SK-N-SH (cell line): ENCODE data around the gene MEGF10. TPM values are rescaled to one million over a fixed set of nuclear protein-coding genes. Genes with fewer than 3 reads are reported as not detected.

Experiments used
- CTCF ChIA-PET: fragments of 300-600, 350-600 bp; formaldehyde crosslinking; extraction: SDS; loops from one replicate; lab custom pipeline; 2021; lab: Yijun Ruan, JAX
- POLR2A ChIA-PET: fragments of 350-600 bp; sonication (Branson Sonifier 250); formaldehyde crosslinking; extraction: SDS; loops from one replicate; lab custom pipeline; 2020; ENCODE audit warnings: antibody characterized with exemption, inconsistent platforms; lab: Yijun Ruan, JAX
- DNase-seq: peaks from one replicate; pipeline ENCODE4 v3.0.0; 2012
- H2AFZ ChIP-seq: fragments of 200-600 bp; sonication (generic); 2 replicates; pipeline ENCODE4 v1.8.1; 2016; ENCODE audit warnings: antibody characterized with exemption, mild to moderate bottlenecking, low read depth
- H3F3A ChIP-seq: fragments of 200-600 bp; sonication (generic); replicated peaks from 2 replicates; pipeline ENCODE3; 2016; ENCODE audit warnings: antibody characterized with exemption, mild to moderate bottlenecking; ENCODE audit not compliant: insufficient read depth
- H3K27ac ChIP-seq, 2 experiments: fragments of 200-500 bp in 1 of 2; fragments of 200-600 bp in 1 of 2; sonication (Bioruptor generic) in 1 of 2; sonication (generic), shearing (Covaris generic) in 1 of 2; 2 replicates each; pipeline versions ENCODE4 v1.5.1 to v1.6.1; 2014 to 2016; ENCODE audit warnings: low read depth in 2 of 2, inconsistent platforms in 1 of 2, low read length in 1 of 2, mild to moderate bottlenecking in 1 of 2, mixed read lengths in 1 of 2
- H3K27me3 ChIP-seq: fragments of 200-600 bp; sonication (generic), shearing (Covaris generic); 2 replicates; pipeline ENCODE4 v1.6.1; 2016; ENCODE audit warnings: mixed run types; ENCODE audit not compliant: insufficient read depth
- H3K36me3 ChIP-seq, 2 experiments: fragments of 200-500 bp in 1 of 2; fragments of 200-600 bp in 1 of 2; sonication (Bioruptor generic) in 1 of 2; sonication (generic) in 1 of 2; replicated peaks in 1 of 2; 2 replicates each; pipeline versions ENCODE3 to v1.5.1; 2014 to 2016; ENCODE audit warnings: low read length in 1 of 2, mild to moderate bottlenecking in 1 of 2; ENCODE audit not compliant: insufficient read depth in 2 of 2, control insufficient read depth in 1 of 2
- H3K4me1 ChIP-seq, 2 experiments: fragments of 200-500 bp in 1 of 2; fragments of 200-600 bp in 1 of 2; sonication (Bioruptor generic) in 1 of 2; sonication (generic), shearing (Covaris generic) in 1 of 2; 2 replicates each; pipeline versions ENCODE4 v1.5.1 to v1.6.1; 2014 to 2016; ENCODE audit warnings: low read depth in 1 of 2, low read length in 1 of 2, mixed run types in 1 of 2; ENCODE audit not compliant: insufficient read depth in 2 of 2, control insufficient read depth in 1 of 2
- H3K4me2 ChIP-seq: fragments of 200-600 bp; sonication (generic), shearing (Covaris generic); 2 replicates; pipeline ENCODE4 v1.6.1; 2017; ENCODE audit warnings: mixed run types
- H3K4me3 ChIP-seq, 2 experiments: fragments of 200-500 bp in 1 of 2; fragments of 200-600 bp in 1 of 2; sonication (Bioruptor generic) in 1 of 2; sonication (generic), shearing (Covaris generic) in 1 of 2; 2 replicates each; pipeline versions ENCODE4 v1.5.1 to v1.8.1; 2014 to 2016; ENCODE audit warnings: low read depth in 2 of 2, inconsistent platforms in 1 of 2, low read length in 1 of 2, mild to moderate bottlenecking in 1 of 2, mixed read lengths in 1 of 2, moderate library complexity in 1 of 2
- H3K79me2 ChIP-seq: fragments of 200-600 bp; sonication (generic); 2 replicates; pipeline ENCODE4 v1.8.1; 2017; ENCODE audit warnings: mild to moderate bottlenecking; ENCODE audit not compliant: insufficient read depth
- H3K9ac ChIP-seq: fragments of 200-600 bp; sonication (generic); 2 replicates; pipeline ENCODE4 v1.6.1; 2017; ENCODE audit warnings: mixed run types
- H3K9me2 ChIP-seq: fragments of 200-600 bp; sonication (generic); 2 replicates; pipeline ENCODE4 v1.6.1; 2017; ENCODE audit warnings: mixed run types
- H3K9me3 ChIP-seq: fragments of 200-600 bp; sonication (generic); 2 replicates; pipeline ENCODE4 v1.6.1; 2017; ENCODE audit warnings: mixed run types, mild to moderate bottlenecking, moderate library complexity
- H4K20me1 ChIP-seq: fragments of 200-600 bp; sonication (generic); 2 replicates; pipeline ENCODE4 v1.6.1; 2017; ENCODE audit warnings: mild to moderate bottlenecking, mixed run types; ENCODE audit not compliant: insufficient read depth
- EP300 ChIP-seq, 2 experiments: IDR thresholded peaks; 2 replicates each; pipeline versions ENCODE4 v1.4.0 to v1.6.1; 2012; ENCODE audit warnings: borderline replicate concordance in 1 of 2, low read depth in 1 of 2, low read length in 1 of 2
- FOSL2 ChIP-seq: IDR thresholded peaks from 2 replicates; pipeline ENCODE4 v1.4.0; 2012; ENCODE audit warnings: low read depth, mild to moderate bottlenecking, moderate library complexity, borderline replicate concordance
- FOXJ3 ChIP-seq: sonication (generic); formaldehyde crosslinking; IDR thresholded peaks from 2 replicates; pipeline ENCODE4 v1.5.1; 2020; ENCODE audit warnings: mild to moderate bottlenecking, missing genetic modification reagents
- GATA2 ChIP-seq: sonication (generic); formaldehyde crosslinking; IDR thresholded peaks from 2 replicates; pipeline ENCODE4 v1.5.0; 2020; ENCODE audit warnings: mild to moderate bottlenecking, missing genetic modification reagents
- JUND ChIP-seq: IDR thresholded peaks from 2 replicates; pipeline ENCODE4 v1.4.0; 2012
- MXI1 ChIP-seq: IDR thresholded peaks from 2 replicates; pipeline ENCODE4 v1.6.1; 2012; ENCODE audit warnings: mild to moderate bottlenecking, low read depth, low read length, improper control_type of control experiment
- RCOR1 ChIP-seq: fragments of 150-350 bp; IDR thresholded peaks from 2 replicates; pipeline ENCODE4 v1.6.1; 2017; ENCODE audit warnings: antibody characterized with exemption, low read length
- RFX5 ChIP-seq: IDR thresholded peaks from 2 replicates; pipeline ENCODE4 v1.6.1; 2012; ENCODE audit warnings: mild to moderate bottlenecking, improper control_type of control experiment, low read length
- TCF12 ChIP-seq: IDR thresholded peaks from 2 replicates; pipeline ENCODE4 v1.4.0; 2012
- TEAD4 ChIP-seq: IDR thresholded peaks from 2 replicates; pipeline ENCODE4 v1.4.0; 2012; ENCODE audit warnings: mild to moderate bottlenecking, borderline replicate concordance; ENCODE audit not compliant: insufficient read depth
- WGBS: methylation state at CpG from one replicate; pipeline ENCODE4 v1.1.6; 2017; ENCODE audit warnings: low lambda C conversion rate; 5-methylcytosine and 5-hydroxymethylcytosine counted together
- polyA plus RNA-seq, 3 experiments: library from polyadenylated mRNA; depleted of rRNA; stranded (reverse); fragments of >200 nt; gene quantifications; 2 replicates each; pipeline ENCODE4 v1.2.3, GENCODE V29; 2012
- TF ChIP-seq, protein P1 (sequence below): IDR thresholded peaks from 2 replicates; pipeline ENCODE4 v1.4.0; 2012; ENCODE audit warnings: low read depth, borderline replicate concordance
- TF ChIP-seq, protein P2 (sequence below): fragments of 150-350 bp; IDR thresholded peaks from 2 replicates; pipeline ENCODE4 v1.6.1; 2017; ENCODE audit warnings: antibody characterized with exemption, low read length, low read depth, borderline replicate concordance
- TF ChIP-seq, protein P3 (sequence below): IDR thresholded peaks from 2 replicates; pipeline ENCODE4 v1.4.0; 2012; ENCODE audit warnings: low read depth
- TF ChIP-seq, protein P4 (sequence below): fragments of 200-600 bp; sonication (generic); IDR thresholded peaks from 2 replicates; pipeline ENCODE4 v1.6.1; 2017; ENCODE audit warnings: antibody characterized with exemption, mild to moderate bottlenecking, moderate library complexity

The MEGF10 gene
- polyA plus RNA-seq, 1 of the 3 experiments (the other 2 are of a cell fraction) = 1.1 TPM

DNA sequence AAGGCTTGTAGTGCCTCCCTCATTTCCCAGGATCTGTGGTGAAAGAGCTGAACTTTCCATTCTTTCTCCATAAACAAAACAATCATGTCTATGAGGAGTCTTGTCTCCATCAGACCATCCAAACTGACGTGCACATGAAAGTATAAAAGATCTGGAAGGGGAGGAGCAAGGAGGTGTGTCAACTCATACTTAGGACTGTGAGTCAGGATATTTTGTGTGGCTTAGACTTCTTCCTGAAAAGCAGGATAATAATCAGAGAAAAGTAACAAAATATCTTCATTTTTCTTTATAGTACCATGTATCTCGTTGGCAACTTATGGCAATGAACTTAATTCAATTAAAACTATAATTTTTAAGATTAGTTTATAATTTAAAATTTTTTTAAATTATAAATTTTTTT, 130.9 kb downstream of the MEGF10 start (continued):
- TF ChIP-seq MXI1 (no peak), FOXJ3 (CRISPR knock-in tag) (no peak)

DNA sequence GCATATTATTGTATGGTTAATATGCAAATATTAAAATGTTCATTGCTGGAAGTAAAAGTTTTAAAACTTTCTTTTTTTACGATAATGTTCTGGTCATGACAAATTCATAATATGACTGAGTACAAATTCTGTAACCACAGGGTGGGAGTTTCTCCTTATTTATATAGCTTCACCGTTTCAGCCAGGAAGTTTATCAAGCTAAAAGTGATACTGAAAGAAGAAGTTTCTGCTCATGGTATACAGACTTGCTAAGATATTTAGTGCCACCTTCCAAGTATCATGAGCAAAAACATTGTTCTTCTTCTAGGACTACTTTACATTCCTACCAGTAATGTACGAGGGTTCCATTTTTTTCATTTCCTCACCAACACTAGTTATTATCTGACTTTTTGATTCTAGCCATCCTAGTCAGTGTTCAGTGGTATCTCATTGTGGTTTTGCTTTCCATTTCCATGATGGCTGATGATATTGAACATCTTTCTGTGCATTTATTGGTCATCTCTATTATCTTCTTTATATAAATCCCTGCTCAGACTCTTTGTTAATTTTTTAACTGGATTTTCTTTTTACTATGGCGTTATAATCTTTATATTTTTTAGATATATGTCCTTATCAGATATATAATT, 132.7 kb downstream of the MEGF10 start:
- H3K36me3 ChIP-seq = no peaks in the 10 kb centered on the region
- CTCF ChIA-PET = interaction anchor here (1.0 kb wide), 1 partner anchor 70 kb away, joined by 3 read pairs; no protein-coding TSS in a partner anchor
- H3K9me2 ChIP-seq = no peaks in the 10 kb centered on the region
- no peak overlapping the region for H3K4me2 ChIP-seq
- POLR2A ChIA-PET = no interaction called here
- TF ChIP-seq RFX5 (no peak), EP300 (IDR thresholded peaks at IDR 0.05; ENCODE audit: borderline replicate concordance in 1 of 2, low read depth in 1 of 2, low read length in 1 of 2) (no peak), GATA2 (CRISPR knock-in tag) (no peak), TEAD4 (no peak), FOSL2 (no peak), RCOR1 (no peak), TCF12 (no peak), JUND (no peak)
- TF ChIP-seq, protein P1, sequence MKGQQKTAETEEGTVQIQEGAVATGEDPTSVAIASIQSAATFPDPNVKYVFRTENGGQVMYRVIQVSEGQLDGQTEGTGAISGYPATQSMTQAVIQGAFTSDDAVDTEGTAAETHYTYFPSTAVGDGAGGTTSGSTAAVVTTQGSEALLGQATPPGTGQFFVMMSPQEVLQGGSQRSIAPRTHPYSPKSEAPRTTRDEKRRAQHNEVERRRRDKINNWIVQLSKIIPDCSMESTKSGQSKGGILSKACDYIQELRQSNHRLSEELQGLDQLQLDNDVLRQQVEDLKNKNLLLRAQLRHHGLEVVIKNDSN = no peak
- TF ChIP-seq, protein P2, sequence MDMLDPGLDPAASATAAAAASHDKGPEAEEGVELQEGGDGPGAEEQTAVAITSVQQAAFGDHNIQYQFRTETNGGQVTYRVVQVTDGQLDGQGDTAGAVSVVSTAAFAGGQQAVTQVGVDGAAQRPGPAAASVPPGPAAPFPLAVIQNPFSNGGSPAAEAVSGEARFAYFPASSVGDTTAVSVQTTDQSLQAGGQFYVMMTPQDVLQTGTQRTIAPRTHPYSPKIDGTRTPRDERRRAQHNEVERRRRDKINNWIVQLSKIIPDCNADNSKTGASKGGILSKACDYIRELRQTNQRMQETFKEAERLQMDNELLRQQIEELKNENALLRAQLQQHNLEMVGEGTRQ = no peak
- TF ChIP-seq, protein P3, sequence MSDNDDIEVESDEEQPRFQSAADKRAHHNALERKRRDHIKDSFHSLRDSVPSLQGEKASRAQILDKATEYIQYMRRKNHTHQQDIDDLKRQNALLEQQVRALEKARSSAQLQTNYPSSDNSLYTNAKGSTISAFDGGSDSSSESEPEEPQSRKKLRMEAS = no peak
- TF ChIP-seq, protein P4, sequence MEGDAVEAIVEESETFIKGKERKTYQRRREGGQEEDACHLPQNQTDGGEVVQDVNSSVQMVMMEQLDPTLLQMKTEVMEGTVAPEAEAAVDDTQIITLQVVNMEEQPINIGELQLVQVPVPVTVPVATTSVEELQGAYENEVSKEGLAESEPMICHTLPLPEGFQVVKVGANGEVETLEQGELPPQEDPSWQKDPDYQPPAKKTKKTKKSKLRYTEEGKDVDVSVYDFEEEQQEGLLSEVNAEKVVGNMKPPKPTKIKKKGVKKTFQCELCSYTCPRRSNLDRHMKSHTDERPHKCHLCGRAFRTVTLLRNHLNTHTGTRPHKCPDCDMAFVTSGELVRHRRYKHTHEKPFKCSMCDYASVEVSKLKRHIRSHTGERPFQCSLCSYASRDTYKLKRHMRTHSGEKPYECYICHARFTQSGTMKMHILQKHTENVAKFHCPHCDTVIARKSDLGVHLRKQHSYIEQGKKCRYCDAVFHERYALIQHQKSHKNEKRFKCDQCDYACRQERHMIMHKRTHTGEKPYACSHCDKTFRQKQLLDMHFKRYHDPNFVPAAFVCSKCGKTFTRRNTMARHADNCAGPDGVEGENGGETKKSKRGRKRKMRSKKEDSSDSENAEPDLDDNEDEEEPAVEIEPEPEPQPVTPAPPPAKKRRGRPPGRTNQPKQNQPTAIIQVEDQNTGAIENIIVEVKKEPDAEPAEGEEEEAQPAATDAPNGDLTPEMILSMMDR = no peak
- H2AFZ ChIP-seq = no peak overlapping the region
- H3K4me3 ChIP-seq = no peak overlapping the region
- 80% methylated on average over 4 of the region's 4 CpGs for WGBS
- no peaks in the 10 kb centered on the region for H3F3A ChIP-seq
- H4K20me1 ChIP-seq = no peaks in the 10 kb centered on the region
- peaks cover 0 to 16% of the 10 kb centered on the region in 2 experiments; a peak in 2 of 4 replicates for H3K4me1 ChIP-seq
- H3K79me2 ChIP-seq = no peaks in the 10 kb centered on the region
- H3K27me3 ChIP-seq = no peaks in the 10 kb centered on the region
- H3K27ac ChIP-seq = no peak overlapping the region
- no peak overlapping the region for H3K9ac ChIP-seq
- DNase-seq = no peak
- H3K9me3 ChIP-seq = no peaks in the 10 kb centered on the region
